Lung (tissue), 12 donors: Measurements from ENCODE around the gene FAM76A. TPM values are rescaled to one million over a fixed set of nuclear protein-coding genes. Genes with fewer than 3 reads are reported as not detected.

Experiments
- ATAC-seq: fragments of 200-7000 bp; cut with Tn5 transposase; one replicate; pipeline ENCODE4 v1.9.1; 2020; ENCODE audit warnings: moderate number of reproducible peaks; ENCODE audit not compliant: insufficient read depth, low FRiP score
- DNase-seq, 3 donors: peaks; one replicate each; pipeline ENCODE4 v3.0.0-alpha.2; 2013 to 2017
- H3K27ac ChIP-seq, 2 donors: one replicate each; pipeline ENCODE4 v1.5.1; 2013; ENCODE audit warnings: mild to moderate bottlenecking in 2 of 2, moderate library complexity in 2 of 2, control low read depth in 1 of 2, inconsistent platforms in 1 of 2, low read depth in 1 of 2, low read length in 1 of 2
- H3K27me3 ChIP-seq, 3 donors: one replicate each; pipeline ENCODE4 v1.5.1; 2013; ENCODE audit warnings: low read length in 2 of 3; ENCODE audit not compliant: control insufficient read depth in 3 of 3, insufficient read depth in 3 of 3
- H3K36me3 ChIP-seq, 4 donors: one replicate each; pipeline ENCODE4 v1.5.1; 2013; ENCODE audit warnings: low read length in 4 of 4, mild to moderate bottlenecking in 1 of 4, moderate library complexity in 1 of 4; ENCODE audit not compliant: control insufficient read depth in 4 of 4, insufficient read depth in 4 of 4
- H3K4me1 ChIP-seq, 5 donors: one replicate each; pipeline ENCODE4 v1.5.1; 2013; ENCODE audit warnings: low read length in 5 of 5, mild to moderate bottlenecking in 2 of 5, moderate library complexity in 1 of 5; ENCODE audit not compliant: control insufficient read depth in 5 of 5, insufficient read depth in 5 of 5
- H3K4me3 ChIP-seq: one replicate; pipeline ENCODE4 v1.5.1; 2013; ENCODE audit warnings: mild to moderate bottlenecking, control low read depth, moderate library complexity
- H3K9ac ChIP-seq, 2 donors: one replicate each; pipeline ENCODE4 v1.5.1; 2013; ENCODE audit warnings: low read length in 2 of 2, control low read depth in 1 of 2; ENCODE audit not compliant: insufficient read depth in 1 of 2
- H3K9me3 ChIP-seq, 4 donors: one replicate each; pipeline ENCODE4 v1.5.1; 2013; ENCODE audit warnings: low read length in 3 of 4, mild to moderate bottlenecking in 1 of 4, moderate library complexity in 1 of 4; ENCODE audit not compliant: control insufficient read depth in 4 of 4, insufficient read depth in 3 of 4
- CTCF ChIP-seq: IDR thresholded peaks from 2 replicates; pipeline ENCODE4 v1.5.1; 2012; ENCODE audit warnings: mild to moderate bottlenecking; ENCODE audit errors: control extremely low read depth, extremely low read depth
- WGBS, 2 donors: extraction: QIAGEN DNeasy Blood & Tissue Kit; methylation state at CpG; one replicate each; pipeline ENCODE4 v1.1.7; 2013; 5-methylcytosine and 5-hydroxymethylcytosine counted together
- polyA plus RNA-seq, 2 donors: library from polyadenylated mRNA; stranded (reverse); fragments of 200-250 nt; gene quantifications; one replicate each; pipeline ENCODE4 v1.2.1, GENCODE V29; 2013
- total RNA-seq, 2 donors: library from RNA; depleted of rRNA in 1 of 2; stranded (reverse); fragments of >200 nt in 1 of 2; gene quantifications; one replicate each; pipeline ENCODE4 v1.2.1, GENCODE V29; 2014 to 2021
- donor health status: control.
- donor health status: control.
- donor health status: Bipolar disorder and iron deficiency.
- donor health status: healthy.
- donor health status: DM: yes; HTN: yes; CAD: no.

FAM76A gene
- total and polyA plus RNA-seq, 4 donors = 4.3 to 19.4 (median 13.2) TPM

- TF ChIP-seq CTCF = no peak
- Histone ChIP-seq H3K4me3 (no peak overlapping the region), H3K4me1 (no peaks in the 10 kb centered on the region), H3K27ac (no peak overlapping the region), H3K9ac (no peak overlapping the region), H3K27me3 (no peaks in the 10 kb centered on the region), H3K9me3 (no peaks in the 10 kb centered on the region), H3K36me3 (peaks cover 9 to 22% (median 14%) of the 10 kb centered on the region in 4 donors)
- ATAC-seq = no peak
- WGBS, 2 donors = 78 to 99% methylated on average over 3 of the region's 3 CpGs
- DNase-seq = no peak
Observed at GRCh38 chr1:27736252-27736651, 10.5 kb downstream of the FAM76A start.

- Histone ChIP-seq H3K27ac (no peak overlapping the region), H3K4me3 (no peak overlapping the region), H3K36me3 (peaks cover 9 to 25% (median 22%) of the 10 kb centered on the region in 4 donors), H3K9ac (no peak overlapping the region), H3K27me3 (no peaks in the 10 kb centered on the region), H3K9me3 (no peaks in the 10 kb centered on the region), H3K4me1 (no peaks in the 10 kb centered on the region)
- DNase-seq = no peak
- no peak for TF ChIP-seq CTCF
- 96 to 97% methylated on average over 6 of the region's 6 CpGs for WGBS, 2 donors
- ATAC-seq = no peak
Observed at GRCh38 chr1:27741121-27741520, 15.4 kb downstream of the FAM76A start.

- 89% methylated on average over 5 of the region's 5 CpGs for WGBS, 2 donors
- ATAC-seq = no peak
- peaks cover 9 to 23% (median 16%) of the 10 kb centered on the region in 4 donors for H3K36me3 ChIP-seq
- no peaks in the 10 kb centered on the region for H3K27me3 ChIP-seq
- no peak overlapping the region for H3K27ac ChIP-seq
- no peak overlapping the region for H3K4me3 ChIP-seq
- H3K9ac ChIP-seq = no peak overlapping the region
- DNase-seq = no peak
- no peaks in the 10 kb centered on the region for H3K4me1 ChIP-seq
- H3K9me3 ChIP-seq = no peaks in the 10 kb centered on the region
- TF ChIP-seq CTCF = no peak
Observed at GRCh38 chr1:27744556-27744955, 18.8 kb downstream of the FAM76A start.

GRCh38 chr1:27745466-27745865 is 19.7 kb downstream of the FAM76A start:
- DNase-seq (no peak), ATAC-seq (no peak)
- Histone ChIP-seq H3K36me3 (peaks cover 12 to 21% (median 18%) of the 10 kb centered on the region in 4 donors), H3K27me3 (no peaks in the 10 kb centered on the region), H3K27ac (no peak overlapping the region), H3K4me3 (no peak overlapping the region), H3K9me3 (no peaks in the 10 kb centered on the region), H3K4me1 (no peaks in the 10 kb centered on the region), H3K9ac (no peak overlapping the region)
- WGBS, 2 donors = 87 to 95% methylated on average over 4 of the region's 4 CpGs
- TF ChIP-seq CTCF = no peak
